Measurements from ENCODE around the gene COPZ1.

Gene COPZ1

GRCh38 chr12:54379398-54380201 lies 54.7 kb downstream of the COPZ1 start:
- peak overlapping the region; percentile 48 for H3K4me3 ChIP-seq (ENCODE audit: low read depth, low read length)
- peak; percentile 100 for TF ChIP-seq CTCF (IDR thresholded peaks at IDR 0.05; ENCODE audit: low read depth, low read length)
- DNase-seq (ENCODE audit: low read depth, low spot score) = peak; percentile 84
- in situ Hi-C loops (cut with HindIII; ENCODE audit: low sequenced_read_pairs) = no loop called here

GRCh38 chr12:54381136-54381535 lies 56.2 kb downstream of the COPZ1 start:
- no peak overlapping the region for H3K4me3 ChIP-seq (ENCODE audit: low read depth, low read length)
- TF ChIP-seq CTCF (IDR thresholded peaks at IDR 0.05; ENCODE audit: low read depth, low read length) = no peak
- no peak for DNase-seq (ENCODE audit: low read depth, low spot score)
- in situ Hi-C loops (cut with HindIII; ENCODE audit: low sequenced_read_pairs) = no loop called here

- in situ Hi-C loops (cut with HindIII; ENCODE audit: low sequenced_read_pairs) = no loop called here
- TF ChIP-seq CTCF (IDR thresholded peaks at IDR 0.05; ENCODE audit: low read depth, low read length) = no peak
- peak; percentile 79 for DNase-seq (ENCODE audit: low read depth, low spot score)
- no peak overlapping the region for H3K4me3 ChIP-seq (ENCODE audit: low read depth, low read length)
These were observed 58.2 kb downstream of the COPZ1 start for GRCh38 chr12:54383041-54383609.

GRCh38 chr12:54384591-54385041 lies 59.7 kb downstream of the COPZ1 start, which contains the start of gene ZNF385A:
Gene ZNF385A, minus strand, starts transcription at chr12:54384733. Its CDS starts 219 bp downstream, at chr12:54384514.
- TF ChIP-seq CTCF (IDR thresholded peaks at IDR 0.05; ENCODE audit: low read depth, low read length) = no peak
- H3K4me3 ChIP-seq (ENCODE audit: low read depth, low read length) = no peak within 1 kb of the TSS
- in situ Hi-C loops (cut with HindIII; ENCODE audit: low sequenced_read_pairs) = no loop called here
- DNase-seq (ENCODE audit: low read depth, low spot score) = no peak

GRCh38 chr12:54385251-54385914 lies 60.5 kb downstream of the COPZ1 start:
- in situ Hi-C loops (cut with HindIII; ENCODE audit: low sequenced_read_pairs) = no loop called here
- TF ChIP-seq CTCF (IDR thresholded peaks at IDR 0.05; ENCODE audit: low read depth, low read length) = no peak
- no peak for DNase-seq (ENCODE audit: low read depth, low spot score)

GRCh38 chr12:54386403-54387113 lies 61.6 kb downstream of the COPZ1 start:
- no peak for TF ChIP-seq CTCF (IDR thresholded peaks at IDR 0.05; ENCODE audit: low read depth, low read length)
- no peak for DNase-seq (ENCODE audit: low read depth, low spot score)
- no peak overlapping the region for H3K4me3 ChIP-seq (ENCODE audit: low read depth, low read length)
- in situ Hi-C loops (cut with HindIII; ENCODE audit: low sequenced_read_pairs) = no loop called here

More at GRCh38 chr12:54385251-54385914, 60.5 kb downstream of the COPZ1 start:
- no peak overlapping the region for H3K4me3 ChIP-seq (ENCODE audit: low read depth, low read length)
